SK-N-MC (cell line): ENCODE measurements around the gene DENND2A.
"Not testable (repeated sequence)": the region's sequence is repeated elsewhere in the genome, so short reads cannot be mapped to it uniquely, and the experiment has no call there.

Experiments used
- EZH2 ChIP-seq: fragments of 200-600 bp; sonication (generic); IDR thresholded peaks from one replicate; pipeline ENCODE4 v1.6.1; 2017; ENCODE audit warnings: antibody characterized with exemption
- POLR2AphosphoS5 ChIP-seq: IDR thresholded peaks from 2 replicates; pipeline ENCODE4 v1.6.1; 2012; ENCODE audit warnings: mild to moderate bottlenecking, low read depth, low read length, borderline replicate concordance

- not testable (repeated sequence) for TF ChIP-seq EZH2, POLR2AphosphoS5
Observed at GRCh38 chr7:140553236-140553635, 87.4 kb downstream of the DENND2A start.
